Effector memory CD4-positive, alpha-beta T cell (primary cell): ENCODE data around the gene TRABD2B.

Experiments
- DNase-seq, 3 donors: peaks; one replicate each; pipeline ENCODE4 v3.0.0-alpha.2; 2020
- H3K27ac ChIP-seq: 2 replicates; pipeline ENCODE4 v1.7.0; 2013; ENCODE audit warnings: mild to moderate bottlenecking, low read length, moderate library complexity; ENCODE audit not compliant: insufficient read depth, poor library complexity, severe bottlenecking
- H3K27me3 ChIP-seq: replicated peaks from 2 replicates; pipeline ENCODE4 v1.7.0; 2013; ENCODE audit warnings: mild to moderate bottlenecking, low read length; ENCODE audit not compliant: insufficient read depth, control insufficient read depth, poor library complexity, severe bottlenecking
- H3K36me3 ChIP-seq: 2 replicates; pipeline ENCODE4 v1.7.0; 2013; ENCODE audit warnings: mild to moderate bottlenecking, low read length, moderate library complexity; ENCODE audit not compliant: control insufficient read depth, insufficient read depth
- H3K4me1 ChIP-seq: 2 replicates; pipeline ENCODE4 v1.7.0; 2013; ENCODE audit warnings: low read length, mild to moderate bottlenecking; ENCODE audit not compliant: control insufficient read depth, insufficient read depth, poor library complexity, severe bottlenecking
- H3K4me3 ChIP-seq: 2 replicates; pipeline ENCODE4 v1.7.0; 2013; ENCODE audit warnings: low read length, low read depth, mild to moderate bottlenecking; ENCODE audit not compliant: insufficient read depth, poor library complexity, severe bottlenecking
- H3K9me3 ChIP-seq: 2 replicates; pipeline ENCODE4 v1.7.0; 2013; ENCODE audit warnings: mild to moderate bottlenecking, low read length, moderate library complexity; ENCODE audit not compliant: control insufficient read depth

TRABD2B gene

GRCh38 chr1:47819574-47819888 lies 177.7 kb downstream of the TRABD2B start:
- DNase-seq = no peak
- Histone ChIP-seq H3K27ac (no peak overlapping the region), H3K4me1 (no peaks in the 10 kb centered on the region), H3K27me3 (no peaks in the 10 kb centered on the region), H3K9me3 (no peaks in the 10 kb centered on the region), H3K36me3 (no peaks in the 10 kb centered on the region), H3K4me3 (no peak overlapping the region)

GRCh38 chr1:47818682-47819573 lies 178.3 kb downstream of the TRABD2B start:
- Histone ChIP-seq H3K27me3 (no peaks in the 10 kb centered on the region), H3K4me1 (no peaks in the 10 kb centered on the region), H3K27ac (no peak overlapping the region), H3K36me3 (no peaks in the 10 kb centered on the region), H3K9me3 (no peaks in the 10 kb centered on the region), H3K4me3 (no peak overlapping the region)
- no peak for DNase-seq

- Histone ChIP-seq H3K36me3 (no peaks in the 10 kb centered on the region), H3K27me3 (no peaks in the 10 kb centered on the region), H3K4me1 (no peaks in the 10 kb centered on the region), H3K9me3 (no peaks in the 10 kb centered on the region), H3K27ac (no peak overlapping the region), H3K4me3 (no peak overlapping the region)
- DNase-seq = no peak
Observed at GRCh38 chr1:47817861-47818260, 179.3 kb downstream of the TRABD2B start.

- no peaks in the 10 kb centered on the region for H3K27me3 ChIP-seq
- H3K4me1 ChIP-seq = no peaks in the 10 kb centered on the region
- H3K36me3 ChIP-seq = no peaks in the 10 kb centered on the region
- H3K4me3 ChIP-seq = no peak overlapping the region
- DNase-seq = no peak
- H3K9me3 ChIP-seq = no peaks in the 10 kb centered on the region
- H3K27ac ChIP-seq = no peak overlapping the region
Observed at GRCh38 chr1:47816325-47817071, 180.7 kb downstream of the TRABD2B start.

- Histone ChIP-seq H3K27ac (no peak overlapping the region), H3K4me3 (no peak overlapping the region), H3K36me3 (no peaks in the 10 kb centered on the region), H3K9me3 (no peaks in the 10 kb centered on the region), H3K4me1 (no peaks in the 10 kb centered on the region), H3K27me3 (no peaks in the 10 kb centered on the region)
- no peak for DNase-seq
Observed at GRCh38 chr1:47814612-47815395, 182.4 kb downstream of the TRABD2B start.

- no peaks in the 10 kb centered on the region for H3K4me1 ChIP-seq
Observed at GRCh38 chr1:47813970-47814369, 183.2 kb downstream of the TRABD2B start.

GRCh38 chr1:47812904-47813514 lies 184.2 kb downstream of the TRABD2B start:
- Histone ChIP-seq H3K9me3 (no peaks in the 10 kb centered on the region), H3K36me3 (no peaks in the 10 kb centered on the region), H3K27ac (no peak overlapping the region), H3K4me3 (no peak overlapping the region), H3K4me1 (no peaks in the 10 kb centered on the region), H3K27me3 (no peaks in the 10 kb centered on the region)
- no peak for DNase-seq

More at GRCh38 chr1:47813970-47814369, 183.2 kb downstream of the TRABD2B start:
- no peaks in the 10 kb centered on the region for H3K9me3 ChIP-seq
- H3K36me3 ChIP-seq = no peaks in the 10 kb centered on the region
- H3K4me3 ChIP-seq = no peak overlapping the region
- no peak for DNase-seq
- no peaks in the 10 kb centered on the region for H3K27me3 ChIP-seq
- H3K27ac ChIP-seq = no peak overlapping the region

GRCh38 chr1:47810964-47811682 lies 186.1 kb downstream of the TRABD2B start:
- no peaks in the 10 kb centered on the region for H3K36me3 ChIP-seq
- DNase-seq = no peak
- no peaks in the 10 kb centered on the region for H3K9me3 ChIP-seq
- no peaks in the 10 kb centered on the region for H3K4me1 ChIP-seq
- no peaks in the 10 kb centered on the region for H3K27me3 ChIP-seq
- no peak overlapping the region for H3K4me3 ChIP-seq
- no peak overlapping the region for H3K27ac ChIP-seq

GRCh38 chr1:47809301-47810084 lies 187.7 kb downstream of the TRABD2B start:
- no peak overlapping the region for H3K4me3 ChIP-seq
- DNase-seq = no peak
- H3K27me3 ChIP-seq = no peaks in the 10 kb centered on the region
- no peak overlapping the region for H3K27ac ChIP-seq
- H3K36me3 ChIP-seq = no peaks in the 10 kb centered on the region
- H3K4me1 ChIP-seq = no peaks in the 10 kb centered on the region
- H3K9me3 ChIP-seq = no peaks in the 10 kb centered on the region
